AG09309 (cell line): Measurements from ENCODE around the gene ATP5PB.

Source experiments
- DNase-seq: peaks from one replicate; pipeline ENCODE4 v3.0.0-alpha.2; 2010; ENCODE audit warnings: low read depth
- H3K4me3 ChIP-seq: 2 replicates; pipeline ENCODE4 v1.5.1; 2011; ENCODE audit warnings: mild to moderate bottlenecking, low read depth, low read length, moderate library complexity; ENCODE audit not compliant: control insufficient read depth
- CTCF ChIP-seq: IDR thresholded peaks from 2 replicates; pipeline ENCODE4 v1.5.1; 2011; ENCODE audit warnings: mild to moderate bottlenecking, low read depth, low read length, inconsistent platforms; ENCODE audit not compliant: insufficient read depth, control insufficient read depth; ENCODE audit errors: missing control alignments

The ATP5PB gene

GRCh38 chr1:111471538-111471937 is 22.3 kb downstream of the ATP5PB start:
- no peak for TF ChIP-seq CTCF
- DNase-seq: no peak

GRCh38 chr1:111474106-111474505 is 24.8 kb downstream of the ATP5PB start:
- no peak for TF ChIP-seq CTCF
- no peak overlapping the region for H3K4me3 ChIP-seq
- DNase-seq: no peak

More at GRCh38 chr1:111471538-111471937, 22.3 kb downstream of the ATP5PB start:
- no peak overlapping the region for H3K4me3 ChIP-seq

GRCh38 chr1:111474521-111474920 is 25.3 kb downstream of the ATP5PB start:
- H3K4me3 ChIP-seq: no peak overlapping the region
- DNase-seq: no peak
- no peak for TF ChIP-seq CTCF

- DNase-seq: no peak
- H3K4me3 ChIP-seq: no peak overlapping the region
- TF ChIP-seq CTCF: no peak
These were observed 26.4 kb downstream of the ATP5PB start for GRCh38 chr1:111475701-111476100.

GRCh38 chr1:111476214-111476613 is 26.9 kb downstream of the ATP5PB start:
- TF ChIP-seq CTCF: no peak
- DNase-seq: no peak
- H3K4me3 ChIP-seq: no peak overlapping the region

GRCh38 chr1:111476761-111477309 is 27.6 kb downstream of the ATP5PB start:
- H3K4me3 ChIP-seq: no peak overlapping the region
- DNase-seq: no peak
- no peak for TF ChIP-seq CTCF

- H3K4me3 ChIP-seq: no peak overlapping the region
- no peak for DNase-seq
- TF ChIP-seq CTCF: no peak
These were observed 31.4 kb downstream of the ATP5PB start for GRCh38 chr1:111480674-111481073.
